A549 (cell line): Measurements from ENCODE around the gene TMEM222.

Source experiments
- CEBPB ChIP-seq, 2 experiments: fragments of >200 bp in 1 of 2; sonication (Bioruptor Twin) in 1 of 2; formaldehyde crosslinking in 1 of 2; IDR thresholded peaks; 2 replicates each; pipeline ENCODE4 v1.6.1; 2012 to 2016
- CHD2 ChIP-seq: fragments of 150-350 bp; IDR thresholded peaks from 2 replicates; pipeline ENCODE4 v1.6.1; 2014; ENCODE audit warnings: low read length; ENCODE audit not compliant: partially characterized antibody
- FOSL2 ChIP-seq, 2 experiments: fragments of 450-650 bp in 1 of 2; fragments of >200 bp in 1 of 2; sonication (Bioruptor Twin) in 1 of 2; formaldehyde crosslinking; IDR thresholded peaks; 2 replicates each; pipeline versions ENCODE4 v1.5.0 to v1.6.1; 2016 to 2020; ENCODE audit warnings: mild to moderate bottlenecking in 1 of 2, moderate library complexity in 1 of 2
- HEYL ChIP-seq: fragments of 250-450 bp; sonication (Bioruptor Pico); IDR thresholded peaks from 2 replicates; pipeline ENCODE4 v1.8.0; 2021; ENCODE audit warnings: mild to moderate bottlenecking, moderate library complexity
- JUN ChIP-seq, 2 experiments: fragments of >200 bp; sonication (Bioruptor Twin); formaldehyde crosslinking; IDR thresholded peaks; 2 replicates in 1 of 2; 3 replicates in 1 of 2; pipeline ENCODE4 v1.6.1; 2016 to 2017
- POLR2A ChIP-seq: IDR thresholded peaks from 2 replicates; pipeline ENCODE4 v1.6.1; 2012; ENCODE audit warnings: mild to moderate bottlenecking, low read length
- RCOR1 ChIP-seq: fragments of 150-350 bp; IDR thresholded peaks from 2 replicates; pipeline ENCODE4 v1.6.1; 2014; ENCODE audit warnings: antibody characterized with exemption, low read length, low read depth
- RNF2 ChIP-seq: fragments of 200-600 bp; sonication (generic); IDR thresholded peaks from 2 replicates; pipeline ENCODE4 v1.6.1; 2016; ENCODE audit warnings: low read depth, mild to moderate bottlenecking, antibody characterized with exemption, moderate library complexity, borderline replicate concordance
- SMC3 ChIP-seq: fragments of >200 bp; sonication (Bioruptor Twin); formaldehyde crosslinking; IDR thresholded peaks from 3 replicates; pipeline ENCODE4 v1.6.1; 2018; ENCODE audit warnings: inconsistent platforms
- TF ChIP-seq, protein P1 (sequence below): fragments of >200 bp; sonication (Bioruptor Twin); formaldehyde crosslinking; IDR thresholded peaks from 3 replicates; pipeline ENCODE4 v1.5.1; 2016
- TF ChIP-seq, protein P2 (sequence below): fragments of 250-450 bp; sonication (Bioruptor Pico); IDR thresholded peaks from 2 replicates; pipeline ENCODE4 v1.5.0; 2021; ENCODE audit warnings: mild to moderate bottlenecking, moderate library complexity, borderline replicate concordance
- TF ChIP-seq, protein P3 (sequence below): fragments of >200 bp; sonication (Bioruptor Twin); formaldehyde crosslinking; IDR thresholded peaks from 2 replicates; pipeline ENCODE4 v1.6.1; 2016
- TF ChIP-seq, protein P4 (sequence below): IDR thresholded peaks from 2 replicates; pipeline ENCODE4 v1.6.1; 2012

DNA sequence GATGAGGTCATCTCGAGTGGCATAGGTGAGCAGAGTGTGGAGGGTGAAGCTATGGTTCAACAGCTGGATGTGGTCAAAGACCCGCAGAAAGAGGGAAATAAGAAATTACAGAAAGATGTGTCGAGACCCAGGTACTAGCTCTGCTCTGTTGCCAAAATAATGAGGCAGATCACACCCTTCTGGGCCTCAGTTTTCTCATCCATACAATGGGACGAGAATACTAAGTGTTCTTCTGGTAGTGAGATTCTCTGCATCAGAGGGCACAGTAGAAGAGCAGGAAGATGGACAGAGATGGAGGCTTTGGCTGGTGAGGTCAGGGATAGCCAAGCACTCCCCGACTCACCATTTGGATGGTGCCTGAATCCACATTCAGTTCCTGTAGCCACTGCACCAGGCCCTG, 33.7 kb downstream of the TMEM222 start:
- TF ChIP-seq SMC3 (no peak), POLR2A (no peak), RCOR1 (no peak), FOSL2 (IDR thresholded peaks at IDR 0.05) (no peak), FOSL2 (CRISPR knock-in tag; IDR thresholded peaks at IDR 0.05) (no peak), CEBPB (IDR thresholded peaks at IDR 0.05) (no peak), CHD2 (no peak), HEYL (CRISPR knock-in tag) (no peak), JUN (IDR thresholded peaks at IDR 0.05) (no peak), RNF2 (no peak)
- TF ChIP-seq, protein P1, sequence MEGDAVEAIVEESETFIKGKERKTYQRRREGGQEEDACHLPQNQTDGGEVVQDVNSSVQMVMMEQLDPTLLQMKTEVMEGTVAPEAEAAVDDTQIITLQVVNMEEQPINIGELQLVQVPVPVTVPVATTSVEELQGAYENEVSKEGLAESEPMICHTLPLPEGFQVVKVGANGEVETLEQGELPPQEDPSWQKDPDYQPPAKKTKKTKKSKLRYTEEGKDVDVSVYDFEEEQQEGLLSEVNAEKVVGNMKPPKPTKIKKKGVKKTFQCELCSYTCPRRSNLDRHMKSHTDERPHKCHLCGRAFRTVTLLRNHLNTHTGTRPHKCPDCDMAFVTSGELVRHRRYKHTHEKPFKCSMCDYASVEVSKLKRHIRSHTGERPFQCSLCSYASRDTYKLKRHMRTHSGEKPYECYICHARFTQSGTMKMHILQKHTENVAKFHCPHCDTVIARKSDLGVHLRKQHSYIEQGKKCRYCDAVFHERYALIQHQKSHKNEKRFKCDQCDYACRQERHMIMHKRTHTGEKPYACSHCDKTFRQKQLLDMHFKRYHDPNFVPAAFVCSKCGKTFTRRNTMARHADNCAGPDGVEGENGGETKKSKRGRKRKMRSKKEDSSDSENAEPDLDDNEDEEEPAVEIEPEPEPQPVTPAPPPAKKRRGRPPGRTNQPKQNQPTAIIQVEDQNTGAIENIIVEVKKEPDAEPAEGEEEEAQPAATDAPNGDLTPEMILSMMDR: no peak
- TF ChIP-seq, protein P2, sequence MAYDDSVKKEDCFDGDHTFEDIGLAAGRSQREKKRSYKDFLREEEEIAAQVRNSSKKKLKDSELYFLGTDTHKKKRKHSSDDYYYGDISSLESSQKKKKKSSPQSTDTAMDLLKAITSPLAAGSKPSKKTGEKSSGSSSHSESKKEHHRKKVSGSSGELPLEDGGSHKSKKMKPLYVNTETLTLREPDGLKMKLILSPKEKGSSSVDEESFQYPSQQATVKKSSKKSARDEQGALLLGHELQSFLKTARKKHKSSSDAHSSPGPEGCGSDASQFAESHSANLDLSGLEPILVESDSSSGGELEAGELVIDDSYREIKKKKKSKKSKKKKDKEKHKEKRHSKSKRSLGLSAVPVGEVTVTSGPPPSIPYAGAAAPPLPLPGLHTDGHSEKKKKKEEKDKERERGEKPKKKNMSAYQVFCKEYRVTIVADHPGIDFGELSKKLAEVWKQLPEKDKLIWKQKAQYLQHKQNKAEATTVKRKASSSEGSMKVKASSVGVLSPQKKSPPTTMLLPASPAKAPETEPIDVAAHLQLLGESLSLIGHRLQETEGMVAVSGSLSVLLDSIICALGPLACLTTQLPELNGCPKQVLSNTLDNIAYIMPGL: no peak
- TF ChIP-seq, protein P3, sequence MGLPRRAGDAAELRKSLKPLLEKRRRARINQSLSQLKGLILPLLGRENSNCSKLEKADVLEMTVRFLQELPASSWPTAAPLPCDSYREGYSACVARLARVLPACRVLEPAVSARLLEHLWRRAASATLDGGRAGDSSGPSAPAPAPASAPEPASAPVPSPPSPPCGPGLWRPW: no peak
- TF ChIP-seq, protein P4, sequence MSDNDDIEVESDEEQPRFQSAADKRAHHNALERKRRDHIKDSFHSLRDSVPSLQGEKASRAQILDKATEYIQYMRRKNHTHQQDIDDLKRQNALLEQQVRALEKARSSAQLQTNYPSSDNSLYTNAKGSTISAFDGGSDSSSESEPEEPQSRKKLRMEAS: no peak
